ENCODE data around the gene DCAF12. TPM values are rescaled to one million over a fixed set of nuclear protein-coding genes. Genes with fewer than 3 reads are reported as not detected.
A peak's percentile ranks its signal among the peaks of the same experiment; 100 is the strongest.

Gene DCAF12
- total RNA-seq, 3 donors from 2014 or later, result 25.6 to 36.7 (median 29.6) TPM

GRCh38 chr9:34072868-34073590, 53.5 kb downstream of the DCAF12 start:
- no peaks in the 10 kb centered on the region for H3K9me3 ChIP-seq
- no peak for DNase-seq (ENCODE audit: low spot score in 2 of 2)
- peaks cover 0 to 17% of the 10 kb centered on the region in 2 donors for H3K4me1 ChIP-seq
- intact Hi-C loops (cut with DNase I; ENCODE audit: low total_unique reads), result no loop called here
- H3K4me3 ChIP-seq, result no peak overlapping the region
- TF ChIP-seq POLR2AphosphoS5 (IDR thresholded peaks at IDR 0.05), result no peak
- TF ChIP-seq POLR2A (IDR thresholded peaks at IDR 0.05), result no peak
- no peak for TF ChIP-seq CTCF (IDR thresholded peaks at IDR 0.05)
- no peaks in the 10 kb centered on the region for H3K27me3 ChIP-seq
- H3K36me3 ChIP-seq, result no peaks in the 10 kb centered on the region
- H3K27ac ChIP-seq, result peak overlapping the region; percentile 54 to 76

DNA sequence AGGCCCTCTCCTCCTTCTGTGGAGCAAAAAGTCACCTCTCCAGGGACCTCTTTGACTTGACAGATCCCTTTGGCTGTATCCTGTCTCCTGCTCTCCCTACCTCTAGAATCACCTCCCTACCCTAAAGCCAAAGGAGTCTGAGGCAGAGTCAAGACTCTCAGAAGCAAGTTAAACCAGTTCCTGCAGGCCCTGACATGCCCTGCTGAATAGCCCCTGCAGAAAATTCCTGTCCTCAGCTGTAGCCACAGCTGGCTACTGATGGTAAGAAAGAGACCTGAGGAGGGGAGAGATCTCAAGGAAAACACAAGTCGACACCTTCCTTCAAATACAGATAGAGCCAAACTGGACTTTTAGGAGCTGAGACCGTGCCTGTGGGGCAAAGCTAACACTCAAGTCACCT, 54.1 kb downstream of the DCAF12 start:
- intact Hi-C loops (cut with DNase I; ENCODE audit: low total_unique reads), result no loop called here
- Histone ChIP-seq H3K27me3 (no peaks in the 10 kb centered on the region), H3K4me1 (peaks cover 0 to 17% of the 10 kb centered on the region in 2 donors), H3K4me3 (no peak overlapping the region), H3K27ac (peak overlapping the region; percentile 54 to 76), H3K36me3 (no peaks in the 10 kb centered on the region), H3K9me3 (no peaks in the 10 kb centered on the region)
- DNase-seq (ENCODE audit: low spot score in 2 of 2), result peak in 1 of 2 donors; percentile 84
- TF ChIP-seq CTCF (IDR thresholded peaks at IDR 0.05) (no peak), POLR2AphosphoS5 (IDR thresholded peaks at IDR 0.05) (peak; percentile 21 to 25 (median 24)), POLR2A (IDR thresholded peaks at IDR 0.05) (no peak)

DNA sequence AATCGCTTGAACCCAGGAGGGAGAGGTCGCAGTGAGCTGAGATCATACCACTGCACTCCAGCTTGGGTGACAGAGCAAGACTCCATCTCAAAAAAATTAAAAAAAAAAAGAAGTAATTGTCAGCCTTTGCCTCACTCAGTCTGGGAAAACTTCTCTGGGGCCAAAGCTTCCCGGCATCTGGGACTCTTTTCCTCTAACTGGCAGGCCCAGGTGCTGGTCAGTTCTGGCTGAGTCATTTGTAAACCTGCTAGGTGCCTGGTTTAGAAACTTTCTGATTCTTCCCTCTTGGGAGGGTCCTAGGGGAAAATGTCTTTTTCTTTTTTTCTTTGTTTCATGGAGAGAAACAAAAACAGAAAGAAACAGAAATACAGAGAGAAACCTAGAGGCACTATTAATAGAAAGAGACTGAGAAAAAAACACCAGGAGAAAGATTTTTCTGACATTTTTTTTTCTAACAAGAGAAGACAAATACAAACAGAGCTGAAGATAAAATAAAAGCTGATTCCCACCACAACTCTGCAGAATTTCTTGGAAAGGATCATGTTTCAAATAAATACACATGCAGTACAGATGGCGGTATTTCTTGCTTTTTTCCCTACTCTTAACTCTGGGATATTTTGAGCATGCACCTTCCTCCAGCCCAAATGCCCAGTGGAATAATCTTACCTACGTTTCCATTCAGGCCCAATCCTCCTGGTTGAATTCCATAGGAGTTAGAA, 55.7 kb downstream of the DCAF12 start:
- Histone ChIP-seq H3K36me3 (no peaks in the 10 kb centered on the region), H3K4me1 (peaks cover 0 to 17% of the 10 kb centered on the region in 2 donors), H3K27me3 (no peaks in the 10 kb centered on the region), H3K9me3 (no peaks in the 10 kb centered on the region), H3K27ac (peak overlapping the region in 1 of 2 donors; percentile 40), H3K4me3 (no peak overlapping the region)
- intact Hi-C loops (cut with DNase I; ENCODE audit: low total_unique reads), result no loop called here
- TF ChIP-seq POLR2A (IDR thresholded peaks at IDR 0.05) (no peak), CTCF (IDR thresholded peaks at IDR 0.05) (no peak), POLR2AphosphoS5 (IDR thresholded peaks at IDR 0.05) (no peak)
- no peak for DNase-seq (ENCODE audit: low spot score in 2 of 2)

GRCh38 chr9:34069831-34070230, 56.7 kb downstream of the DCAF12 start:
- DNase-seq (ENCODE audit: low spot score in 2 of 2), result no peak
- no peak overlapping the region for H3K27ac ChIP-seq

More at GRCh38 chr9:34069831-34070230, 56.7 kb downstream of the DCAF12 start:
- no peak for TF ChIP-seq CTCF (IDR thresholded peaks at IDR 0.05)
- no peak for TF ChIP-seq POLR2A (IDR thresholded peaks at IDR 0.05)
- TF ChIP-seq POLR2AphosphoS5 (IDR thresholded peaks at IDR 0.05), result no peak
- no peak overlapping the region for H3K4me3 ChIP-seq
- H3K9me3 ChIP-seq, result no peaks in the 10 kb centered on the region
- H3K36me3 ChIP-seq, result no peaks in the 10 kb centered on the region
- peaks cover 0 to 17% of the 10 kb centered on the region in 2 donors for H3K4me1 ChIP-seq
- no peaks in the 10 kb centered on the region for H3K27me3 ChIP-seq
- intact Hi-C loops (cut with DNase I; ENCODE audit: low total_unique reads), result no loop called here

Measured in breast epithelium (tissue), 4 donors.